ENCODE measurements around the gene FEZF1. TPM values are rescaled to one million over a fixed set of nuclear protein-coding genes. Genes with fewer than 3 reads are reported as not detected.

Gene FEZF1
- total and polyA plus RNA-seq, 2 experiments from 2014 or later, result not detected

DNA sequence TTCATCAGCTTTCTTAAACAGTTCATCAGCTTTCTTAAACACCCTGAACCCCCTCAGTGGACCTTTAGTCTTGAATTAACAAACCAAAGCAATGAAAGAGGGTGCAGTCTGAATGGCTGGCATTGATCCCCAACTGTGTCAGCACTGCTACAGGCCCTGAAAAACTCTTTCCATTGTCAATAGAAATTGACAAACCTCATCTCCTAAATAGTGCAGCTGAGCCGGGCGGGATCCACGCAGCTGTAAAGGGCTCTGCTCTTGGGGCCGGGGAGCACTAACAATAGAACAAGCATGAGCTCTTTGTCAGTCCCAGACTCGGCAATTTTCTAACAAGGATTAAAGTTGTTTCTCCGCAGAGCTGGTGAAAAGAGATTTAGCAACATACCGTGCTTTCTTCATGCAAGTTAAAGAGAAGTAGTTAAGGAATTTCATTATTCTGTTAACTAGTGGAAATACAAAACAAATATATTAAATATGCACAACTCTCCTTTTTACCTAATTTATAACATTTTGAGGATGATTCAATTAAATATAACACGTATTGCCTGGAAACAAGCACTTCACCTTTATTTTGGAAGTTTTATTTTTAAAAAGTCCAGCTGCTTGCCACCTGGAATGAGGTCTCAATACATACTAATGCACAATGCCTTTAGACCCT is 24.7 kb upstream of the FEZF1 start:
- Histone ChIP-seq H3K9me3 (ENCODE audit: low read depth) (no peaks in the 10 kb centered on the region), H3K79me2 (ENCODE audit: insufficient read depth) (no peaks in the 10 kb centered on the region), H3F3A (ENCODE audit: insufficient read depth) (no peaks in the 10 kb centered on the region), H3K4me3 (no peak overlapping the region), H3K4me1 (ENCODE audit: insufficient read depth) (no peaks in the 10 kb centered on the region), H3K27ac (no peak overlapping the region), H3K4me2 (ENCODE audit: unreplicated experiment) (no peak overlapping the region), H2AFZ (no peak overlapping the region), H3K36me3 (ENCODE audit: low read depth) (no peaks in the 10 kb centered on the region), H3K27me3 (replicated peaks; ENCODE audit: insufficient read depth) (0 out of 2 replicates have a peak, but pooled peaks cover 5% of the 10 kb centered on the region), H4K20me1 (ENCODE audit: insufficient read depth) (no peaks in the 10 kb centered on the region), H3K9me2 (ENCODE audit: insufficient read depth) (no peaks in the 10 kb centered on the region), H3K9ac (no peak overlapping the region)
- no peak for TF ChIP-seq EZH2phosphoT487 (IDR thresholded peaks at IDR 0.05; ENCODE audit: insufficient read depth, low read depth)
- no peak for TF ChIP-seq EZH2 (IDR thresholded peaks at IDR 0.05; ENCODE audit: insufficient read depth, poor library complexity, severe bottlenecking)
- 29 to 30% methylated on average over 8 of the region's 8 CpGs for WGBS, 2 experiments (ENCODE audit: low coverage in 1 of 2, low lambda C conversion rate in 2 of 2, missing lambda C conversion rate in 2 of 2)
- no peak for DNase-seq
- in situ Hi-C loops (cut with MboI), result no loop called here

DNA sequence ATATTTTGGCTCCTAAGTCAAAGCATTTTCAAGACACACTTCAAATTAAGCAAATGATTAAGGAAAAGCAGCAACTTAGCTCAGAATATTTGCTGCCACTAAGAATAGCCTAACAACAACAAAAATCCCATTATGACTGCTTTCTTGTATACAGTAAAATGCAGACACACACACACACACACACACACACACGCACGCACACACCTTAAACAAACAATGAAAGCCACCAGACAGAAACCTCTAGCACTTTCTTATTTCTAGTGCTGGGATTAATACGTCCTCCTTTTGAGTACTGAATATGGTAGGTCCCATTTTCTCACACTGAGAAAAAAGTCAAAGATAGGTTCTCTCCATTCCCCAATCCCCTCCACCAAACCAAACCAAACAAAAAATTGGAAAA is 23.4 kb upstream of the FEZF1 start:
- Histone ChIP-seq H3K9me2 (ENCODE audit: insufficient read depth) (no peaks in the 10 kb centered on the region), H3K36me3 (ENCODE audit: low read depth) (no peaks in the 10 kb centered on the region), H3K4me3 (no peak overlapping the region), H3F3A (ENCODE audit: insufficient read depth) (no peaks in the 10 kb centered on the region), H4K20me1 (ENCODE audit: insufficient read depth) (no peaks in the 10 kb centered on the region), H3K4me2 (ENCODE audit: unreplicated experiment) (no peak overlapping the region), H2AFZ (no peak overlapping the region), H3K79me2 (ENCODE audit: insufficient read depth) (no peaks in the 10 kb centered on the region), H3K9me3 (ENCODE audit: low read depth) (no peaks in the 10 kb centered on the region), H3K4me1 (ENCODE audit: insufficient read depth) (no peaks in the 10 kb centered on the region), H3K9ac (no peak overlapping the region), H3K27ac (no peak overlapping the region), H3K27me3 (replicated peaks; ENCODE audit: insufficient read depth) (0 out of 2 replicates have a peak, but pooled peaks cover 5% of the 10 kb centered on the region)
- 44 to 45% methylated on average over 3 of the region's 3 CpGs for WGBS, 2 experiments (ENCODE audit: low coverage in 1 of 2, low lambda C conversion rate in 2 of 2, missing lambda C conversion rate in 2 of 2)
- DNase-seq, result no peak
- TF ChIP-seq EZH2phosphoT487 (IDR thresholded peaks at IDR 0.05; ENCODE audit: insufficient read depth, low read depth) (no peak), EZH2 (IDR thresholded peaks at IDR 0.05; ENCODE audit: insufficient read depth, poor library complexity, severe bottlenecking) (no peak)
- in situ Hi-C loops (cut with MboI), result no loop called here

DNA sequence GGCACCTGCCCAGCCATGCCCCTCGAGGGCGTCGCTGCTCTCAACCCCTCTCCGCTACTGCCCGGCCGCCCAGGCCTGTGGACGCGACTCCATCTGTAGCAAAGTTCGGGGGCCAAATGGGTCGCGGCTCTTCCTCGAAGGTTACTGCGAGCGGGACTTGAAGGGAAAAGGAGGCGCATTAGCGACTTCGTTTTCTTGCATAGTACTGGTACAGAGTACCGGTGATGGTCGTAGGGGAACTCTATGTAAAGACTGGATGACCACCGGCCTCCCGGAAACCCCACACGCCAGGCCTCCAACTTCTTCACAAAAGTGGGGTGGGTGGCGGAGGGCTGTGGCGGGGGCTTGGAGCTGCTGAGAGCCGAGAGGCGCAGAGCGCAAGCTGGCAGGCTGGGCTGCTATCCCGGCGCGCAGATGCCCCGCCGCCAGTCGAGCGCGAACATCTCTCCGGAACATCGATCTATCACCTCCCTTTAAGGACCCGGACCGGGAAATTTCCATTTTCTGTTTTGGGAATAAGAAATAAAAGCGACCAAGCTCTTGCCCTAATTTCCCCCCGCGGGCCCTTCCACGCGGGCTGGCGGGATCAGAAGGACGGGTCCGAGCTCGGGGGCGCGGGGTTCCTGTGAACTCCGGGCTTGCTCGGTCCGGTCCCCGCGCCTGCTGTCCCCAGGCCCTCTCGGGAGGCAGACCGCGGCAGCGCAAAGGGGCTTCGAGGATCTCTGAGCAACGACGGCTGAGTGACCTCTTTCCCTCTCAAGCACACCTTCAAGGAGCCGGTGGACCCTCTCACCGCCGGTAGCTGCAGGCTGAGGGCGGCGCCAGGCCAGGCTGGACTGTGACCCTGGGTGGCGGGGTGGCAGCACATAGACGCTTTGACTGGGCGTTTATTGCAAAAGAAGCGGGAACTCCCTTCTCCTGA is 12.2 kb upstream of the FEZF1 start:
- DNase-seq, result no peak
- no peak overlapping the region for H2AFZ ChIP-seq
- TF ChIP-seq EZH2 (IDR thresholded peaks at IDR 0.05; ENCODE audit: insufficient read depth, poor library complexity, severe bottlenecking) (no peak), EZH2phosphoT487 (IDR thresholded peaks at IDR 0.05; ENCODE audit: insufficient read depth, low read depth) (no peak)
- H3K79me2 ChIP-seq (ENCODE audit: insufficient read depth), result no peaks in the 10 kb centered on the region
- H3K4me1 ChIP-seq (ENCODE audit: insufficient read depth), result no peaks in the 10 kb centered on the region
- no peaks in the 10 kb centered on the region for H3F3A ChIP-seq (ENCODE audit: insufficient read depth)
- no peak overlapping the region for H3K9ac ChIP-seq
- H4K20me1 ChIP-seq (ENCODE audit: insufficient read depth), result no peaks in the 10 kb centered on the region
- no peak overlapping the region for H3K4me2 ChIP-seq (ENCODE audit: unreplicated experiment)
- H3K9me2 ChIP-seq (ENCODE audit: insufficient read depth), result no peaks in the 10 kb centered on the region
- whole genome bisulfite sequencing, 2 experiments (ENCODE audit: low coverage in 1 of 2, low lambda C conversion rate in 2 of 2, missing lambda C conversion rate in 2 of 2), result 2 to 5% methylated on average over 64 to 71 of the region's 71 CpGs
- no peak overlapping the region for H3K27ac ChIP-seq
- in situ Hi-C loops (cut with MboI), result no loop called here
- no peaks in the 10 kb centered on the region for H3K36me3 ChIP-seq (ENCODE audit: low read depth)
- peaks cover 74% of the 10 kb centered on the region for H3K27me3 ChIP-seq (replicated peaks; ENCODE audit: insufficient read depth)
- no peaks in the 10 kb centered on the region for H3K9me3 ChIP-seq (ENCODE audit: low read depth)
- no peak overlapping the region for H3K4me3 ChIP-seq

DNA sequence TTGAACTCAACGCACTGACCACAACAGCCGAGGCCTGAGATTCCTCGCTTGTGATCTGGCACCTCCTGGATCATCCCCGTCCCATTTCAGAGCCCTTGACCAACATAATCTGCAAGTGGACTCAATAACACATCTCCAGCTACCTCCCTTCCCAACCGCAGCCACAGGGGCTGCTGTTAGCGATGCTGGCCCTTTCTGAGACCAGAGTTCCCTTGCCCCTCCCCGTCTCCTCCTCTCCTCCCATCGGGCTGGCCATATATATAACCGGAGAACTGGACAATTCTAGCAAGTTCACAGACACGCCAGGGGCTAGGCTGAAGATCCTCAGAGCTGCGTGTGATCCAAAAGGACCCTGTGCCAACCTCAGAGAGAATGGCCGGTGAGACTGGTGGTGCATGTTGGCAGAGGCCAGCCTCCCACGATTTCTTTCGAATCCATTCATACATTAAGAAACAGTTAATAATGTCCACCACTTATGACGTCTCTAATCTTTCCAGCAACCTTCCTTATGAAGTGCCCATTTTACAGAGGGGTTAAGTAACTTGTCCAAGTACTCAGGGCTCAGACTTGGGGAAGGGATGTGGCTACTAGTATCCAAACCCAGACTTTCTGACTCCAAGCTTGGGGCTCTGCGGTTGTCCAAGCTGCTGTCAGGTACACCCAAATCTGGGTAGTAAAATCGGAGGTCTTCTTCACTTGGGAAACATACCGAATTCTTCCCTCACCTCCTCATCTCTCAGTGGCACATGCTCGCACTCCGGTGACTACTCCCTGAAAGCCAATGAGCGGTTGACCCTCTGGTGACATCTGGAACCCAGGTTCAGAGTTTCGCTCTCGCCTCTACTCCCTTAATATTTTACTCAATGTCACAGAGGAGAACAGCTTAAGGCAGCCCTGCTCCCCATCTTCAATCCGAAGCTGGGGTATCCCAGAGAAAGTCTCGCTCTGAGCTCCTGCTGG is 11.2 kb upstream of the FEZF1 start:
- Histone ChIP-seq H3K9me3 (ENCODE audit: low read depth) (no peaks in the 10 kb centered on the region), H2AFZ (no peak overlapping the region), H3K9ac (no peak overlapping the region), H4K20me1 (ENCODE audit: insufficient read depth) (no peaks in the 10 kb centered on the region), H3K27ac (no peak overlapping the region), H3K4me2 (ENCODE audit: unreplicated experiment) (no peak overlapping the region), H3F3A (ENCODE audit: insufficient read depth) (no peaks in the 10 kb centered on the region), H3K36me3 (ENCODE audit: low read depth) (no peaks in the 10 kb centered on the region), H3K79me2 (ENCODE audit: insufficient read depth) (no peaks in the 10 kb centered on the region), H3K4me3 (no peak overlapping the region), H3K27me3 (replicated peaks; ENCODE audit: insufficient read depth) (peaks cover 83% of the 10 kb centered on the region), H3K4me1 (ENCODE audit: insufficient read depth) (no peaks in the 10 kb centered on the region), H3K9me2 (ENCODE audit: insufficient read depth) (no peaks in the 10 kb centered on the region)
- TF ChIP-seq EZH2phosphoT487 (IDR thresholded peaks at IDR 0.05; ENCODE audit: insufficient read depth, low read depth) (no peak), EZH2 (IDR thresholded peaks at IDR 0.05; ENCODE audit: insufficient read depth, poor library complexity, severe bottlenecking) (peak; percentile 25)
- in situ Hi-C loops (cut with MboI), result no loop called here
- no peak for DNase-seq
- WGBS, 2 experiments (ENCODE audit: low coverage in 1 of 2, low lambda C conversion rate in 2 of 2, missing lambda C conversion rate in 2 of 2), result 4 to 6% methylated on average over 23 to 25 of the region's 25 CpGs
